Astrocyte of the cerebellum (primary cell): ENCODE measurements around the gene GTF2IRD1.
"Not testable (repeated sequence)": the region's sequence is repeated elsewhere in the genome, so short reads cannot be mapped to it uniquely, and the experiment has no call there.

ENCODE experiments used
- DNase-seq: peaks from one replicate; pipeline ENCODE4 v3.0.0-alpha.2; 2011; ENCODE audit warnings: low read depth
- H3K4me3 ChIP-seq: 2 replicates; pipeline ENCODE4 v1.5.1; 2011; ENCODE audit warnings: mild to moderate bottlenecking, low read depth, low read length, moderate library complexity
- in situ Hi-C: cut with HindIII; loops from 2 replicates; pipeline ENCODE4 v1.10.0; 2017; ENCODE audit warnings: low sequenced_read_pairs
- TF ChIP-seq, protein P1 (sequence below): IDR thresholded peaks from 2 replicates; pipeline ENCODE4 v1.5.1; 2012; ENCODE audit warnings: low read length, low read depth, moderate library complexity, mild to moderate bottlenecking; ENCODE audit errors: missing control alignments

The GTF2IRD1 gene

DNA sequence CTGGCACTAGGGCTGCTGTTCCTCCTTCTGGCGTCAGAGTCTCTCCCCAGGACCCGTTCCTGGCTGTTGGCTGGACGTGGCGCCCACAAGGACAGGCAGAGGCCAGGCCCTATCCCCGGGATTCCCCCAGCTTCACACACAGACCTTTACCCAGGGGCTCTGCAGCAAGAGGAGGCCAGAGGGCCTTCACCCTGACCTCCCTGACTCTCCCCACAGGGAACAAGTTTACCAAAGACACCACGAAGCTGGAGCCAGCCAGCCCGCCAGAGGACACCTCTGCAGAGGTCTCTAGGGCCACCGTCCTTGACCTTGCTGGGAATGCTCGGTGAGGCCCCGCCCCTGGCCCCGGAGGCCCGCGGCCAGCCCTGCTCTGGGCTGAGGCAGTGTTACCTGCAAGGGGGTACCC lies 82.2 kb downstream of the GTF2IRD1 start:
- TF ChIP-seq, protein P1, sequence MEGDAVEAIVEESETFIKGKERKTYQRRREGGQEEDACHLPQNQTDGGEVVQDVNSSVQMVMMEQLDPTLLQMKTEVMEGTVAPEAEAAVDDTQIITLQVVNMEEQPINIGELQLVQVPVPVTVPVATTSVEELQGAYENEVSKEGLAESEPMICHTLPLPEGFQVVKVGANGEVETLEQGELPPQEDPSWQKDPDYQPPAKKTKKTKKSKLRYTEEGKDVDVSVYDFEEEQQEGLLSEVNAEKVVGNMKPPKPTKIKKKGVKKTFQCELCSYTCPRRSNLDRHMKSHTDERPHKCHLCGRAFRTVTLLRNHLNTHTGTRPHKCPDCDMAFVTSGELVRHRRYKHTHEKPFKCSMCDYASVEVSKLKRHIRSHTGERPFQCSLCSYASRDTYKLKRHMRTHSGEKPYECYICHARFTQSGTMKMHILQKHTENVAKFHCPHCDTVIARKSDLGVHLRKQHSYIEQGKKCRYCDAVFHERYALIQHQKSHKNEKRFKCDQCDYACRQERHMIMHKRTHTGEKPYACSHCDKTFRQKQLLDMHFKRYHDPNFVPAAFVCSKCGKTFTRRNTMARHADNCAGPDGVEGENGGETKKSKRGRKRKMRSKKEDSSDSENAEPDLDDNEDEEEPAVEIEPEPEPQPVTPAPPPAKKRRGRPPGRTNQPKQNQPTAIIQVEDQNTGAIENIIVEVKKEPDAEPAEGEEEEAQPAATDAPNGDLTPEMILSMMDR, result no peak
- DNase-seq, result no peak
- in situ Hi-C loops, result no loop called here
- H3K4me3 ChIP-seq, result no peak overlapping the region

DNA sequence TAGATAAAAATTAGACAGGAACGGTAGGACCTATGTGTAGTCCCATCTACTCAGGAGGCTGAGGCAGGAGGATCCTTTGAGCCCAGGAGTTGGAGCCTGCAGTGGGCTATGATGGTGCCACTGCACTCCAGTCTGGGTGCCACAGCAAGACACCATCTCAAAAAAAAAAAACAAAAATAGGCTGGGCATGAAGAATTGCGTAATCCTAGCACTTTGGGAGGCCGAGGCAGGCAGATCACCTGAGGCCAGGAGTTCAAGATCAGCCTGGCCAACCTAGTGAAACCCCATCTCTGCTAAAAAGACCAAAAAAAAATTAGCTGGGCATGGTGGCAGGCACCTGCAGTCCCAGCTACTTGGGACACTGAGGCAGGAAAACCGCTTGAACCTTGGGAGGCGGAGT lies 88.2 kb downstream of the GTF2IRD1 start:
- DNase-seq, H3K4me3 ChIP-seq, in situ Hi-C loops: not testable (repeated sequence)

DNA sequence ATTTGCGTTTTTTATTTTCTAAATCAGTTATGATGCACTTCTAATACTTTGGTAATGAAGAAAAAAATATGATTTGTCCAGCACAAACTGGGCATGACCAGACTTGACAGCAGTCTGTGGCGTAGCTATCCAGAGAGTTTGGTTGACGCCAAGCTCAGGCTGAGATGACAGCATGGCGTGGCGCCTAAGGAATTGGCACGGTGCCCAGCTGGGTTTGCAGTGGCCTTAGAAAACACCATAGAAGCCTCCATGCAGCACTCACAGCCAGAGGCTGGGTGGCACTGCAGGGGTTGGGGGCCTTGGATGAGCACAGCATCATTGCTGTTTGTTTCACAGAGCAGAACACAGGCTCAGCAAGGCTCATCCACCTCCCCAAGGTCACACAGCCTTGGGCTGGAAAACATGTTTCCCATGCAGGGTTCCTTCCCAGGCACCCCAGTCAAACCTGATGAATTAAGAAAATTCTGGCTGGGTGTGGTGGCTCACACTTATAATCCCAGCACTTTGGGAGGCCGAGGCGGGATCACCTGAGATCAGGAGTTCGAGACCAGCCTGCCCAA lies 88.9 kb downstream of the GTF2IRD1 start:
- H3K4me3 ChIP-seq, result no peak overlapping the region

DNA sequence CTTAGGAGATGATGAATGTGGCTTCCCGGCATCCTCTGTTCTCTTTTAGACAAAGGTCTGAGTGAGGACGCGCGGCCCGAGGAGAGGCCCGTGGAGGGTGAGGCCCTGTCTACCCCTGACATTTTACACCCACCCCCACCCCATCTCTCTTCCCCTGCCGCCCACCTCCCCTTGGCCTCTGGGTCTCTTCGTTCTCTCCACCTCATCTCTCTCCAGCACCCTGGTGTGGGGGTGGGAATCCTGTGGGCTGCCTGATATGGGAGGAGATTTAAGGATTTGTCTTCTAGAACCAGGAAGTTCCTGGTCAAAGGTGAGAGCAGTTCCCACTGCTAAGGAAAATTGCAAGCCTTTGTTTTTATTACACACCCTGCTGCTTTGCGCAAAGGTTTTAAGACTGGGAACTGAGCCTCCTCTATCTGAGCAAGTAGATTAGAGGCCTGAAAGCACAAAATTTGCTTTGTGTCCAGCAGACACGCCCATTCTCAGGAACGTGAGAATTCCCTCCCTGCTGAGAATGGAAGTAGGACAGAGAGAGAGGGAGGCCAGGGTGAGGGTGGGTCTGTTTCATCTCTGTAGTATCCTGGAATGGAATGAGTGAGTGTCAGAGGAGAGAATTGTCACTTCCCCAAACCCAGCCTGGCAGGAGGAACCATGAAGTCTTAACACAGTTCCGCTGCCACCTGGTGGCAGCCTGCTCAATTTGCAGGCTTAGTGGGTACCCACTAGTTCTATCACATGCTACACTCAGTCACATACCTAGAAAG lies 91.2 kb downstream of the GTF2IRD1 start:
- DNase-seq, result peak; percentile 4
- in situ Hi-C loops, result no loop called here
- TF ChIP-seq, protein P1, result peak; percentile 53
- H3K4me3 ChIP-seq, result no peak overlapping the region

More for the DNA sequence above, 88.9 kb downstream of the GTF2IRD1 start:
- in situ Hi-C loops, result no loop called here
- TF ChIP-seq, protein P1, result no peak
- no peak for DNase-seq

DNA sequence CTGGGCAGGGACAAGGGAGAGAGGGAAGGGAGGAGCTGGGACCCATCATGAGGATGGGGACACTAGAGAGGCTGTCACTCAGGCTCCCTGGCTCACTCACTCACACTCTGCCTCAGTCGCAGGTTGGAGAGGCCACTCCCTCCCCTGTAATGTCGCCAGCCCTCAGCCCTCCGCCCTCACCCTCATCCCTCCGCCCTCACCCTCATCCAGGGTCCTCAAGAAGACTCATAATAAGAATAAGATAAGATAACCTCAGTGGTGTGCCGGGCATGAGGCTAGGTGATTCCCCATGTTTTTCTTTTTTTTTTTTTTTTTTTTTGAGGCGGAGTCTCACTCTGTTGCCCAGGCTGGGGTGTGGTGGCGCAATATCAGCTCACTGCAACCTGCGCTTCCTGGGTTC lies 92.2 kb downstream of the GTF2IRD1 start:
- in situ Hi-C loops, result no loop called here
- H3K4me3 ChIP-seq, result no peak overlapping the region
- no peak for DNase-seq
- TF ChIP-seq, protein P1, result no peak

DNA sequence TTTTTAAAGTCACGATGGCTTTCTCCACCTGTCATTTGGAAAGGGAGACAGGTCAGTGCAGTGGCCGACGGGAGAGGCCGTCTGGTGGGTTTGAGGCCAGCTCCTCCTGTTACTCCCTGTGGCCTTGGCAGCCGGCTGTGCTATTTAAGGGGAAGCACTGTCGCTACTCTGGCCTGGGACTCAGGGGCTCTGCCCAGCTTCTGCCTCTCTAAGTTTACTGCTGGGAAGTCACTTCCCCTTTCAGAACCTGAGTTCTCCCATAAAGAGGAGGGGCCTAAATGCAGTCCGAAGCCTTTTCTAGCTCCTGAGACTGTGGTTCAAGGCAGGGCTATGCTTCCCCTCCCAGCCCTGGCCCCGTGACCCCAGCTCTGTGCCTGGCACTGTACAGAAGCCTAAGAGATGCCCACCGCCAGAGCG lies 99.9 kb downstream of the GTF2IRD1 start:
- H3K4me3 ChIP-seq, in situ Hi-C loops, DNase-seq: not testable (repeated sequence)

DNA sequence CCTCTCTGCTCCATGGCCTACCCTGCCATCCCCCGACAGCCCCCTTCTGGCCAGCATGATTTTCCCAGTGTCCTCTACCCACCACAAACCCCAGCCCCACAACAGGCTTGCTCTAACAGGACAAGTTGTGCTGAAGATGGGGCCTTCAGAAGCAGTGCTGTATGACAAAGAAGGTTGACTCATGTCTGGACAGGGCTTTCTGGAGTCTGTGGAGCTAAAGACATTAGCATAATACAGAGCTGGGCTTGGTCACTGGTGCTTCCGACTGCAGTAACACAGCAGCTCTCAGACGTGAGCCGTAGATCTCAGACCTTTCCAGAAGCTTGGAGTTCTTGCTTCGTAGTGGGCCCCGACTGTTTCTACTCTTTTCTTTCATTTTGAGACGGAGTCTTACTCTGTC lies 100.5 kb downstream of the GTF2IRD1 start:
- in situ Hi-C loops, result no loop called here
- TF ChIP-seq, protein P1, result no peak
- DNase-seq, result no peak
- H3K4me3 ChIP-seq, result no peak overlapping the region
